Vagina (tissue), 2 donors: ENCODE data around the gene C1orf21.

ENCODE experiments used
- POLR2AphosphoS5 ChIP-seq, 2 donors: sonication (generic); formaldehyde crosslinking; IDR thresholded peaks; one replicate each; pipeline ENCODE4 v1.9.0; 2017; ENCODE audit warnings: antibody characterized with exemption in 2 of 2, mild to moderate bottlenecking in 2 of 2, low read depth in 1 of 2; ENCODE audit not compliant: insufficient read depth in 1 of 2
- TF ChIP-seq, protein P1 (sequence below), 3 experiments: fragments of 450-650 bp in 2 of 3; fragments of 200-600 bp in 1 of 3; sonication (generic) in 1 of 3; IDR thresholded peaks; one replicate each; pipeline ENCODE4 v1.5.1; 2017 to 2019; ENCODE audit warnings: antibody characterized with exemption in 3 of 3, mild to moderate bottlenecking in 2 of 3, moderate library complexity in 2 of 3

GRCh38 chr1:184635980-184636431, 249.2 kb downstream of the C1orf21 start:
- no peak for TF ChIP-seq POLR2AphosphoS5 (IDR thresholded peaks at IDR 0.05; ENCODE audit: insufficient read depth in 1 of 2, low read depth in 1 of 2)
- TF ChIP-seq, protein P1, sequence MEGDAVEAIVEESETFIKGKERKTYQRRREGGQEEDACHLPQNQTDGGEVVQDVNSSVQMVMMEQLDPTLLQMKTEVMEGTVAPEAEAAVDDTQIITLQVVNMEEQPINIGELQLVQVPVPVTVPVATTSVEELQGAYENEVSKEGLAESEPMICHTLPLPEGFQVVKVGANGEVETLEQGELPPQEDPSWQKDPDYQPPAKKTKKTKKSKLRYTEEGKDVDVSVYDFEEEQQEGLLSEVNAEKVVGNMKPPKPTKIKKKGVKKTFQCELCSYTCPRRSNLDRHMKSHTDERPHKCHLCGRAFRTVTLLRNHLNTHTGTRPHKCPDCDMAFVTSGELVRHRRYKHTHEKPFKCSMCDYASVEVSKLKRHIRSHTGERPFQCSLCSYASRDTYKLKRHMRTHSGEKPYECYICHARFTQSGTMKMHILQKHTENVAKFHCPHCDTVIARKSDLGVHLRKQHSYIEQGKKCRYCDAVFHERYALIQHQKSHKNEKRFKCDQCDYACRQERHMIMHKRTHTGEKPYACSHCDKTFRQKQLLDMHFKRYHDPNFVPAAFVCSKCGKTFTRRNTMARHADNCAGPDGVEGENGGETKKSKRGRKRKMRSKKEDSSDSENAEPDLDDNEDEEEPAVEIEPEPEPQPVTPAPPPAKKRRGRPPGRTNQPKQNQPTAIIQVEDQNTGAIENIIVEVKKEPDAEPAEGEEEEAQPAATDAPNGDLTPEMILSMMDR (IDR thresholded peaks at IDR 0.05), result no peak
